Fibroblast of mammary gland (primary cell): ENCODE results near the gene CIART.

Experiments
- DNase-seq: peaks from one replicate; pipeline ENCODE4 v3.0.0-alpha.2; 2010; ENCODE audit warnings: low read depth
- H3K4me3 ChIP-seq: 2 replicates; pipeline ENCODE4 v1.5.1; 2011; ENCODE audit warnings: low read depth, mild to moderate bottlenecking, low read length, moderate library complexity; ENCODE audit not compliant: control insufficient read depth
- CTCF ChIP-seq: conservative IDR thresholded peaks from 2 replicates; pipeline ENCODE4 v1.5.1; 2011; ENCODE audit warnings: low read depth, low read length, inconsistent platforms; ENCODE audit not compliant: control insufficient read depth, insufficient read depth

Gene CIART

GRCh38 chr1:150256554-150257341 lies 25.6 kb upstream of the CIART start:
- DNase-seq, result no peak
- H3K4me3 ChIP-seq, result no peak overlapping the region
- TF ChIP-seq CTCF, result no peak

GRCh38 chr1:150257624-150258585 lies 24.4 kb upstream of the CIART start, which contains the start of gene CA14:
CA14 (plus strand) TSS chr1:150257774; CDS start chr1:150258129, 355 bp downstream.
- DNase-seq, result no peak
- H3K4me3 ChIP-seq, result no peak within 1 kb of the TSS
- TF ChIP-seq CTCF, result no peak

GRCh38 chr1:150259217-150259616 lies 23.1 kb upstream of the CIART start:
- no peak for DNase-seq

GRCh38 chr1:150259758-150260669 lies 22.3 kb upstream of the CIART start:
- DNase-seq, result no peak
- no peak for TF ChIP-seq CTCF
- no peak overlapping the region for H3K4me3 ChIP-seq

More at GRCh38 chr1:150259217-150259616, 23.1 kb upstream of the CIART start:
- H3K4me3 ChIP-seq, result no peak overlapping the region
- no peak for TF ChIP-seq CTCF

GRCh38 chr1:150261367-150261766 lies 21.0 kb upstream of the CIART start:
- no peak for DNase-seq
- H3K4me3 ChIP-seq, result no peak overlapping the region
- no peak for TF ChIP-seq CTCF
